ENCODE measurements around the gene CTRB2. TPM values are rescaled to one million over a fixed set of nuclear protein-coding genes. Genes with fewer than 3 reads are reported as not detected.

The CTRB2 gene
- polyA plus RNA-seq, 1 experiment = not detected

DNA sequence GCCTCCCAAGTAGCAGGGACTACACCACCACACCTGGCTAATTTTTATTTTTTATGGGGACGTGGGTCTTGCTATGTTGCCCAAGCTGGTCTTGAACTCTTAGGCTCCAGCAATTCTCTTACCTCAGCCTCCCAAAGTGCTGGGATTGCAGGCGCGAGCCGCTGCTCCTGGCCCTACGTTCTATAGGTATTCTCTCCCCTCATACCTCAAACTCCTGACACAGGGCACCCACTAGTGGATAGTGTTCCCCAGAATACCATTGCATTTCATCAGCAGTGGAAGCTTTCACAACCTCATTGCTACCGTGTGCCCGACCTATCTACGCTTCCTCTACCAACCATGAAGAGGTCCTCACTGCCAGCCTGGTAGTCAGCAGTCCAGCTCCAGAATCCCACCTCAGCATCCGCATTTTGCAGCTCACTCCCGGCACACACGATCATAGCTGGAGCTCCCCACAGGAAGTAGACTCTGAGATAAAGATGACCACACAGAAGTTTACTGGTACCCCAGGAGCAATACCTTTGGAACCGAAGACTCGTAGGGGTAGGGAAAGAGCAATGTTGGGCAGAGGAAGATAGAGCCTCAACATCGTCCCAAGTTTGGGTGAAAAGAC is 9.3 kb downstream of the CTRB2 start:
- Histone ChIP-seq H3K4me3 (ENCODE audit: low read depth, low read length) (no peak overlapping the region), H3K9me3 (ENCODE audit: control insufficient read depth, insufficient read depth, low read length) (peaks cover 7% of the 10 kb centered on the region), H3K27me3 (ENCODE audit: control insufficient read depth, insufficient read depth, low read length) (peaks cover 8% of the 10 kb centered on the region), H3K27ac (ENCODE audit: low read depth, low read length) (no peak overlapping the region)
- ChIA-PET POLR2A (interaction anchor here (0.6 to 0.8 kb wide), 2 partner anchors 210 to 394 kb away, joined by 3 read pairs; no protein-coding TSS in a partner anchor), CTCF (interaction anchor here (1.4 to 5.7 kb wide), 10 partner anchors 23 to 566 kb away, joined by 4 to 139 read pairs (median 11); partner anchors contain the start of genes TMEM170A and ZNRF1)
- DNase-seq (ENCODE audit: low read depth, low spot score) = no peak
- TF ChIP-seq, protein P1, sequence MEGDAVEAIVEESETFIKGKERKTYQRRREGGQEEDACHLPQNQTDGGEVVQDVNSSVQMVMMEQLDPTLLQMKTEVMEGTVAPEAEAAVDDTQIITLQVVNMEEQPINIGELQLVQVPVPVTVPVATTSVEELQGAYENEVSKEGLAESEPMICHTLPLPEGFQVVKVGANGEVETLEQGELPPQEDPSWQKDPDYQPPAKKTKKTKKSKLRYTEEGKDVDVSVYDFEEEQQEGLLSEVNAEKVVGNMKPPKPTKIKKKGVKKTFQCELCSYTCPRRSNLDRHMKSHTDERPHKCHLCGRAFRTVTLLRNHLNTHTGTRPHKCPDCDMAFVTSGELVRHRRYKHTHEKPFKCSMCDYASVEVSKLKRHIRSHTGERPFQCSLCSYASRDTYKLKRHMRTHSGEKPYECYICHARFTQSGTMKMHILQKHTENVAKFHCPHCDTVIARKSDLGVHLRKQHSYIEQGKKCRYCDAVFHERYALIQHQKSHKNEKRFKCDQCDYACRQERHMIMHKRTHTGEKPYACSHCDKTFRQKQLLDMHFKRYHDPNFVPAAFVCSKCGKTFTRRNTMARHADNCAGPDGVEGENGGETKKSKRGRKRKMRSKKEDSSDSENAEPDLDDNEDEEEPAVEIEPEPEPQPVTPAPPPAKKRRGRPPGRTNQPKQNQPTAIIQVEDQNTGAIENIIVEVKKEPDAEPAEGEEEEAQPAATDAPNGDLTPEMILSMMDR (IDR thresholded peaks at IDR 0.05; ENCODE audit: low read depth, low read length) = no peak

DNA sequence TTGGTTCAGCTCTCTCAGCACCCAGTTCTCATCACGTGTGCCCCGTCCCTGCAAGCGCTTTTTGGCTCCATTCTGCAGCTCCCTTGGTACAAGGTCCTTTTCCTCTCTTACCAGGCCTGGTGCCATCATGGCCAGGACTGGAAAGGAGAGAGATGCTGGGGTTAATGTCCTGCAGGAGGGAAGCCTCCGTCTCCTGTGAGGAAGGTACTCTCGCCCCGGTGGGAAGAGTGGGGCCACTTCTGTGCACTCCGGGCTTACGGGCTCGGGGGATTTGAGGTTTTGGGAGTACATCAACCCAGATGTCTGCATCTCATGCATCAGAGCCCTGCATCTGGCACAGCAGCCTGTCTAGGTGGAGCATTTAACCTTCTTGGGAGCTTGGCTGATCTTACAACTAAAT is 10.1 kb downstream of the CTRB2 start:
- TF ChIP-seq, protein P1 (IDR thresholded peaks at IDR 0.05; ENCODE audit: low read depth, low read length) = no peak
- Histone ChIP-seq H3K27me3 (ENCODE audit: control insufficient read depth, insufficient read depth, low read length) (peaks cover 8% of the 10 kb centered on the region), H3K27ac (ENCODE audit: low read depth, low read length) (no peak overlapping the region), H3K4me3 (ENCODE audit: low read depth, low read length) (no peak overlapping the region), H3K9me3 (ENCODE audit: control insufficient read depth, insufficient read depth, low read length) (peaks cover 7% of the 10 kb centered on the region)
- CTCF ChIA-PET = interaction anchor here (1.4 to 5.7 kb wide), 5 partner anchors 37 to 567 kb away, joined by 5 to 139 read pairs (median 8); partner anchors contain the start of gene ZNRF1
- POLR2A ChIA-PET = no interaction called here
- DNase-seq (ENCODE audit: low read depth, low spot score) = no peak

DNA sequence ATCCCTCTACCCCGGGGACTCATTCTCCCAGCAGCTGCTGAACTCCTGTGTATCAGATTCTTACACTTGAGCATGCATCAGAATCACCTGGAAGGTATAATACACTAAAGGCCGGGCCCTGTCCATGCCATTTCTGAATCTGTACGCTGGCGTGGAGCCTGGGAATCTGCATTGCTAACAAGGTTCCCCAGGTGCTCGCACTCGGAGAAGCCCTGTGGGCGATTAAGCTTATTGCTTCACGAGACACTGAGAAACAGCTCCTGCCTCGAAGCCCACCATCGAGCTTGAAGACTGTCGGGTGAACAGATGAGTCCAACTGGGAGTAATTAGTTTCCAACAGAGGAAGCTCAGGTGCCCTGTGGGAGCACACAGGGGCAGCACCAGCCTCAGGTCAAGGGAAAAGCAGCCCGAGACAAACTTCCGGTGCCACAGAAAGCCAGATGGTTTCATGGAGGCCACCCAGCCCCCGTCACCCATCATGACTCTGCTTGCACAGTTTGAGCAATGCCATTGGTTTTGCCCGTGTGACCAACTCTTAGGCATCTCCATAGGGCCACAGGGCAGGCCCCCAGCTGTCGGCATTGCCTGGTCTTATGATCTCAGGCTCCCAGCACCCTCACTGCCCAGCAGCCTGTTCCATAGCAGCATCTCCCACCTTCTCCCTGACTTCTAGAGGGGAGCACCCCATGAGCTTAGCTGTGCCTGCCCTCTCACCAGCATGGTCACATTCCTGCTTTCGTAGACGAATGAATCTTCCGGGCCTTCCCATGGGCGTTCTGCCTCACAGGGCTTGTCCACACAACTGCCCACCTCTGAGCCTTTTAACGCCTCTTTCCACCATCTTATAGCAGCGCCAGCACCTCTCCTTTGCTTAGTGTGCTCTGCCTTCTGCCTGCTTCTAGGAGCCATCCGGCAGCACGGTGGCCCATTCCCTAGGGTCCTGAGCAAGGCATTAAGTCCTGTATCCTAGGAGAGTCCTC is 10.9 kb downstream of the CTRB2 start:
- ChIA-PET POLR2A (no interaction called here), CTCF (interaction anchor here (0.6 to 5.7 kb wide), 4 partner anchors 38 to 425 kb away, joined by 3 to 139 read pairs (median 6); no protein-coding TSS in a partner anchor)
- Histone ChIP-seq H3K27ac (ENCODE audit: low read depth, low read length) (no peak overlapping the region), H3K9me3 (ENCODE audit: control insufficient read depth, insufficient read depth, low read length) (peaks cover 7% of the 10 kb centered on the region), H3K27me3 (ENCODE audit: control insufficient read depth, insufficient read depth, low read length) (peaks cover 8% of the 10 kb centered on the region), H3K4me3 (ENCODE audit: low read depth, low read length) (no peak overlapping the region)
- TF ChIP-seq, protein P1 (IDR thresholded peaks at IDR 0.05; ENCODE audit: low read depth, low read length) = no peak
- no peak for DNase-seq (ENCODE audit: low read depth, low spot score)

DNA sequence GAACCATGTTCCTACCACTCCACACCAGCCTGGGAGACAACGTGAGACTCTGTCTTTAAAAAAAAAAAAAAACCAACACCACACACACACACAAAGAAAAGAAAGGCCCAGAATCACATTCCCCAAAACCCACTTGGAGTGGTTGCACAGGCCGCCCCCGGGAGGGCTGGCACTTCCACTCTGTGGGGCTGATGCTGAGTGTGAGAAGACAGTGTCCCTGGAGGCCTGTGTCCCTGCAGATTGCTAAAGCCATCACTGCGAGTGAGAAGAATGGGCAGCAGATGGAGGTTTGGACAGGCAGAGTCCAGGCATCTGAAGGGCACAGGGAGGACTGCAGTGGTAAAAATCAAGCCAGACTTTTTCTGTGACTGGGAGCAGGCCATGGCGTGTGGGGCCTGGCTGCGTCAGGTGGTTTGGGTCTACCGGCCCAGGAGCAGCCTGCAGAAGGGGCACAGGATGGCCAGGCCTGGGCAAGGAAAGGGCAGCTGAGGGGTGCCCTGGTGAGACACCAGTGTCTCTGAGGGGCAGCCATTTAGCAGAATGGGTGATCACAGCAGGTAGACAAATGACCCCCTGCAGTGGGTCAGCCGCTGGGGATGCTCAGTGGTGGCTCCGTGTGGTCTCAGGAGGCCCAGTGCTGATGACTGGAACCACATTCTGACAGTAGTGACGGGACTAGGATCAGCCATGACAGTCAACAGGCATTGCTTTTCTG is 13.1 kb downstream of the CTRB2 start:
- peaks cover 7% of the 10 kb centered on the region for H3K9me3 ChIP-seq (ENCODE audit: control insufficient read depth, insufficient read depth, low read length)
- TF ChIP-seq, protein P1 (IDR thresholded peaks at IDR 0.05; ENCODE audit: low read depth, low read length) = no peak
- no peak for DNase-seq (ENCODE audit: low read depth, low spot score)
- H3K4me3 ChIP-seq (ENCODE audit: low read depth, low read length) = no peak overlapping the region
- ChIA-PET CTCF (interaction anchor here (1.6 kb wide), 1 partner anchor 271 kb away, joined by 5 read pairs; no protein-coding TSS in a partner anchor), POLR2A (no interaction called here)
- no peak overlapping the region for H3K27ac ChIP-seq (ENCODE audit: low read depth, low read length)
- peaks cover 13% of the 10 kb centered on the region for H3K27me3 ChIP-seq (ENCODE audit: control insufficient read depth, insufficient read depth, low read length)
